Measurements from ENCODE around the gene NHLRC2.
"Not testable (repeated sequence)": the region's sequence is repeated elsewhere in the genome, so short reads cannot be mapped to it uniquely, and the experiment has no call there.

NHLRC2 gene, protein sequence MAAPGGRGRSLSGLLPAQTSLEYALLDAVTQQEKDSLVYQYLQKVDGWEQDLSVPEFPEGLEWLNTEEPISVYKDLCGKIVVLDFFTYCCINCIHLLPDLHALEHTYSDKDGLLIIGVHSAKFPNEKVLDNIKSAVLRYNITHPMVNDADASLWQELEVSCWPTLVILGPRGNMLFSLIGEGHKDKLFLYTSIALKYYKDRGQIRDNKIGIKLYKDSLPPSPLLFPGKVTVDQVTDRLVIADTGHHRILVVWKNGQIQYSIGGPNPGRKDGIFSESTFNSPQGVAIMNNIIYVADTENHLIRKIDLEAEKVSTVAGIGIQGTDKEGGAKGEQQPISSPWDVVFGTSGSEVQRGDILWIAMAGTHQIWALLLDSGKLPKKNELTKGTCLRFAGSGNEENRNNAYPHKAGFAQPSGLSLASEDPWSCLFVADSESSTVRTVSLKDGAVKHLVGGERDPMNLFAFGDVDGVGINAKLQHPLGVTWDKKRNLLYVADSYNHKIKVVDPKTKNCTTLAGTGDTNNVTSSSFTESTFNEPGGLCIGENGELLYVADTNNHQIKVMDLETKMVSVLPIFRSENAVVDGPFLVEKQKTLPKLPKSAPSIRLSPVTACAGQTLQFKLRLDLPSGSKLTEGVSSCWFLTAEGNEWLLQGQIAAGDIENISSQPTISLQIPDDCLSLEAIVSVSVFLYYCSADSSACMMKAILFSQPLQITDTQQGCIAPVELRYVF

DNA sequence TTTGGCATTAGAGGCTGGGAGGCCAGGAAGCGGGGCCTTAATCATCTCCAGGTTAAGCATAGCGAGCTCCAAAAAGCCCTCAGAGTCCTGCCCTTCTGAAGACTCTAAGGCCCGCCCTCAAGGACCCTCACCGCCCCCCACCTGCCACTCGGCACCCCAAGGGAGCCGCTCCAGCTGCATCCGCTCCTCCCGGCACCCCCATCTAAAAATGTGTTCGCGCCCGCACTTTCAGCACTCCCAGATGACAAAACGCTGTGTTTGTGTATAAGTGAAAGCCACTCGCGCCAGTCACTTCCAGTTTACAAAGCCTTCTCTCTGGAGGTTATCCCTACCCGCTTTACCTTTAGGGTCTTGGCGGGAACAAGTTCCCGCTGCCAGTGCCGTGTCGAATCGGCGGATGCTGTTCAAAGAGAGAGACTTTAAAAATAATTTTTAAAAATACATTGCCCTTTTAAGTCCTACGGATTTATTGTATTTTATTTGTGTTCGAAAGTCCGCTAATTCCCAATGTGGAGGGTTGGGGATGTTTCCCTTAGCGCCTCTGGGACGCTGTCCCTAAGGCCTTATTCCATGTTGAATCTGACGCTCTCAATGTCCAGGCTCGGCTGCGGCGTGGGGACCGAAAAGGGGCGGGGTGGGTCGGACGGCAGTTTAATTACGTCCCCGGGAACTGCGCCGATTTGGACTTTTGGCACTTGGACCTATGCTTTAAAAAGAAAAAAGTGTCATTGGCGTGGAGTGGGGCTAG, at the start of gene NHLRC2, which contains the start of gene DCLRE1A:
Gene NHLRC2, plus strand, starts transcription at position 649 of the 748 bp plus-strand sequence. CDS start 212 bp downstream, outside the sequence.
Gene DCLRE1A, minus strand, starts transcription at position 70 of the 748 bp plus-strand sequence. CDS start 900 bp downstream, outside the sequence.
- DNase-seq = no peak

DNA sequence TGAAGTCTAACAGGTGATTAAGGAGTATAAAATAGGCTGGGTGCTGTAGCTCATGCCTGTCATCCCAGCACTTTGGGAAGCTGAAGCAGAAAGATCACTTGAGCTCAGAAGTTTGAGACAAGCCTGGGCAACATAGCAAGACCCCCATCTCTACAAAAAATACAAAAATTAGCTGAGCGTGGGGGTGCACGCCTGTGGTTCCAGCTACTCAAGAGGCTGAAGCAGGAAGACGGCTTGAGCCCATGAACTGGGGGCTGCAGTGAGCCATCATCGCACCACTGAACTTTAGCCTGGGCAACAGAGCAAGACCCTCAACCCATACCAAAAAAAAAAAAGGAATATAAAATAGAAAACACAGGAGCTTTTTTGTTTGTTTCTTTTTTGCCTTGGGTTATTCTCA, 48.0 kb upstream of the NHLRC2 start:
- DNase-seq = no peak

GRCh38 chr10:113808168-113808567, 46.3 kb upstream of the NHLRC2 start:
- DNase-seq = no peak

DNA sequence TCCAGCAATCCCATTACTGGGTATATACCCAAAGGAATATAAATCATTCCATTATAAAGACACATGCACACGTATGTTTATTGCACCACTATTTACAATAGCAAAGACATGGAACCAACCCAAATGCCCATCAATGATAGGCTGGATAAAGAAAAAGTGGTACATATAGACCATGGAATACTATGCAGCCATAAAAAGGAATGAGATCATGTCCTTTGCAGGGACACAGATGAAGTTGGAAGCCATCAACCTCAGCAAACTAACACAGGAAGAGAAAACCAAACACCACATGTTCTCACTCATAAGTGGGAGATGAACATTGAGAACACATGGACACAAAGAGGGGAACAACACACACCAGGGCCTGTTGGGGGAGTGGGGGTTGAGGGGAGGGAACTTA, 39.8 kb upstream of the NHLRC2 start:
- DNase-seq = not testable (repeated sequence)

DNA sequence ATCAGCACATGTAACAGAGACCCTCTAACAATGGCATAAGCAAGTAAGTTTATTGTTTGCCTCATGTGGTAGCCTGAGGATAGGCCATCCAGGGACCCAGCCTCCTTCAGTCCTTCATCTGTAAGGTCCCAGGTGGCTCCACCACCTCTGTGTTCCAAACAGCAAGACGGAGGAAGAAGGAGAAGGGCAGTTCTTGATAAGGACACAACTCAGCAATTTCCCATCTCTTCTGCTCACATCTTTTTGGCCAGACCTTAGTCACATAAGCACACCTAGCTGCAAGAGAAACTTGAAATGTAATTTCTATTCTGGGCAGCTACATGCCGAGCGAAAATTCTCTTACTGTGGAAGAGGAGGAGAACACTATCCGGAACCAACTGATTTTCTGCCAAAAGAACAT, 34.5 kb upstream of the NHLRC2 start:
- no peak for DNase-seq

DNA sequence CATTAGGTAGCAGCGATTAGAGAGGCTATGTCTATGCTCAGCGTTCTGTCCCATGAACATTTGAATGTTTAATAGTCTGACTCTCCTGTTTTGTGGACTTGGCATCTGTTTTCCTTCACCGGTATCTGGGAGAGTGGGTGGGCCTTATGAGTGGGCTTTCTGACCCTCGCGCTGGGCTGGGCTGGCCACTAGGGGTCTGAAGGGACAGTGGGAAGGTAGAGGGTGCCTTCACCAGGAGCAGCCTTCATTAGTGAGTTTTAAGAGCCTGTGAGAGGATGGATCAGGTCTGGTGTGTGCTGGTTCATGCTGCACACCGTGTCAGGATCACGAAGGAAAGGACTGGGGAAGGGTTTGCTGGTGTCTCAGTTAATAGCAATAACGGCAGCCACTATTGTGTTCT, 34.0 kb upstream of the NHLRC2 start:
- no peak for DNase-seq

DNA sequence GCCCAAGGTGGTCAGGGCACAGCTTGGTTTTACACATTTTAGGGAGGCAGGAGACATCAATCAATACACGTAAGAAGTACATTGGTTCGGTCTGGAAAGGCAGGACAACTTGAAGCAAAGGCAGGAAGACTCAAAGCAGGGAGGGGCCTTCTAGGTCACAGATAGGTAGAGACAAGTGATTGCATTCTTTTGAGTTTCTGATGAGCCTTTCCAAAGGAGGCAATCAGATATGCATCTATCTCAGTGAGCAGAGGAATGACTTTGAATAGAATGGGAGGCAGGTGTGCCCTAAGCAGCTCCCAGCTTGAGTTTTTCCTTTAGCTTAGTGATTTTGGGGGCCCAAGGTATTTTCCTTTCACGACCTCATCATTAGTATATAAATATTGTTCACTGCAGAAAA, 33.2 kb upstream of the NHLRC2 start:
- not testable (repeated sequence) for DNase-seq

DNA sequence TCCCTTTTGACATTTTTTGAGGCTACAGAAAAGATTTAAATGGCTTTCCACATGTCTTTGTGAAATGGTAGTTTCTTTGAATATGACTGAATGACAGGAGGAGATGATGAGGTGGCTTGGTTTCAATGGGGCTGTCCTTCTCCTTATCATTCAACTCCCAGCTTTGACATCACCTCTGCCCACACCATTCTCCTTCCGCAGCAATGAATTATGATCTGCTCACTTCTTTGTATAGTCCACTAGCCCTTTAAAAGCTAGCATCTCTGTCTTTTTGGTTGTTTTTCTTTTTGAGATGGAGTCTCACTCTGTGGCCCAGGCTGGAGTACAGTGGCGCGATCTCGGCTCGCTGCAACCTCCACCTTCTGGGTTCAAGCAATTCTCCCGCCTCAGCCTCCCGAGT, 32.3 kb upstream of the NHLRC2 start:
- no peak for DNase-seq

DNA sequence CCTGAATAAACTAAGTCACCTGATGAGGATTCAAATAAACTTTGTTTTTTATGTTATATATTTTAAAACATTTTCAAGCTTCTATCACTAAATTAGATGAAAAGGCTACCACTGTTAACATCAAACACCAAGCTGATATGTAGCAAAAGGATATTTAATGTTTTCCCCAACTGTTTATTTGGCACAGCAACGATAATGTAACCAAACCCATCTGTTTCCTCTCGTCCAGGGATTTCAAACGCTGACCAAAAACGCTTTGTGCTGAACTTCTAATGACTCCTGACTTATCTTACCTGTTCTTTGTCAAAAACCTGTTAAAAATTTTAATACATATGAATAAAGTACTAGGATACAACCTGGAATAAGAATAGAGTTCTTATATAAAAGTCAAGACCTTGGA, 31.1 kb upstream of the NHLRC2 start:
- DNase-seq = no peak

DNA sequence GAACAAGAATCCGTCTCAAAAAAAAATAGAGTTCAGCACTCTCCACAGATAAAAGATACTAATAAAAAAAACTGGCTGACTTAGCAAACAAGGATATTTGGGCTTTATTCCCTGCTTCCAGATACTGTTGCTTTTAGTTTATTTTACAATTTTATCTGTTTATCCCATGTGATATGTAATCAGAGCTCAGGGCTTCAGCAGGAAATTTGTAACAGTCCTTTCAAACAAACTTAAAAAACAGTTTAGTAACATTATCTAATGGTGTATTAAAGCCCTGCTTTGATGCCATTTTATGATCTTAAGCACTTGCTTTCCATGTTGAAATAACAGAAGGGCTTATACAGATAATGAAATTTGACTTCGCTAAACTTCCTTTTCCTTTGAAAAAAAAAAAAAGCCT, 28.7 kb upstream of the NHLRC2 start:
- DNase-seq = no peak

DNA sequence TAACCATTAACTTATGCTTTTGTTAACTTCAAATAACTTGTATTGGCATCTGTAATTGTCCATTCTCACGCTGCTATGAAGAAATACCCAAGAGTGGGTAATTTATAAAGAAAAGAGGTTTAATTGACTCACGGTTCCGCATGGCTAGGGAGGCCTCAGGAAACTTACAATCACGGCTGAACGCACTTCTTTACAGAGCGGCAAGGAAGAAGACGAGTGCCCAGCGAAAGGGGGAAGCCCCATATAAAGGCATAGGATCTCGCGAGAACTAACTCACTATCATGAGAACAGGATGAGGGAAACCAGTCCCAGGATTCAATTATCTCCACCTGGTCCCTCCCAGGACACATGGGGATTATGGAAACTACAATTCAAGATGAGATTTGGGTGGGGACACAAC, 25.9 kb upstream of the NHLRC2 start:
- DNase-seq = not testable (repeated sequence)

GRCh38 chr10:113842171-113842570, 12.3 kb upstream of the NHLRC2 start:
- no peak for DNase-seq

- DNase-seq = no peak
Observed at GRCh38 chr10:113843972-113844485, 10.4 kb upstream of the NHLRC2 start.

- DNase-seq = no peak
Observed at GRCh38 chr10:113846036-113846435, 8.4 kb upstream of the NHLRC2 start.

GRCh38 chr10:113849140-113849803, 5.2 kb upstream of the NHLRC2 start:
- DNase-seq = no peak

DNA sequence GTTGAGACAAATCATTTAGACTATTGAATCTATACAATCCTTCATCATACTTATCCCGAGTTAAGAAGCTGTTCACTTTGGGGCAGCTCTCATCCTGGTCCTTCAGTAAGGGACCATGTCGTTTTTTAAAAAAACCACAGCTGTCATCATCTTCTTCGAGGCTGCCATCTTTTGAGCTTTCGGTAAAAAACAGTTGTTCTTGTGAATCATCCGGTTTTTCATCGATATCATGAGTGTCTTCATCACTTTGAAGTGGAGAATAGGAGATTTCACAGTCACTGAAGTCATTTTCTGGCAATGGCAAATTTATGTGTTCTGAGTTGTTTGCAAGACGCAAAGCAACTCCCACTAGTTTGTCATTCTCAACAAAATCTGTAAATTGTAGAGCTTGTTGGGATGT, 4.5 kb upstream of the NHLRC2 start:
- DNase-seq = no peak

DNA sequence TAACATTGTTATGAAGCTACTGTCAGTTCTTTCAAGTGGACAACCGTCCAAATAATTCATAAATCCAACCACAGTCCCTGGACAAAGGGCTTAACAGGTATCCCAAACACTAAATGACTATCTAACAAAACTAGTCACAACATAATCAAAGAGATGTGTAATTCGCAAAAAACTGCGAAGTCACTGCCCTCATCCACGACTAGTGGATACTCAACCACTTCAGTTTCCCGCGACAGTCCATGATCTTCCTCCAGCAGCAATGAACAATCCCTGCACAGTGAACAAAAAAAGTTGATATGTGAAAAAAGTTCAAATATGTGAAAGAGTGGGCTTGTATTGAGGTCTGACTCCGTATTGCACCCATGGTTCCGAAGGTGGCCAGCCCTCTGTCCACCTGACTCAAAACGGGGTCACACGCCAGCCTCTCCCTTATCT, 866 bp upstream of the NHLRC2 start:
- no peak for DNase-seq

DNA sequence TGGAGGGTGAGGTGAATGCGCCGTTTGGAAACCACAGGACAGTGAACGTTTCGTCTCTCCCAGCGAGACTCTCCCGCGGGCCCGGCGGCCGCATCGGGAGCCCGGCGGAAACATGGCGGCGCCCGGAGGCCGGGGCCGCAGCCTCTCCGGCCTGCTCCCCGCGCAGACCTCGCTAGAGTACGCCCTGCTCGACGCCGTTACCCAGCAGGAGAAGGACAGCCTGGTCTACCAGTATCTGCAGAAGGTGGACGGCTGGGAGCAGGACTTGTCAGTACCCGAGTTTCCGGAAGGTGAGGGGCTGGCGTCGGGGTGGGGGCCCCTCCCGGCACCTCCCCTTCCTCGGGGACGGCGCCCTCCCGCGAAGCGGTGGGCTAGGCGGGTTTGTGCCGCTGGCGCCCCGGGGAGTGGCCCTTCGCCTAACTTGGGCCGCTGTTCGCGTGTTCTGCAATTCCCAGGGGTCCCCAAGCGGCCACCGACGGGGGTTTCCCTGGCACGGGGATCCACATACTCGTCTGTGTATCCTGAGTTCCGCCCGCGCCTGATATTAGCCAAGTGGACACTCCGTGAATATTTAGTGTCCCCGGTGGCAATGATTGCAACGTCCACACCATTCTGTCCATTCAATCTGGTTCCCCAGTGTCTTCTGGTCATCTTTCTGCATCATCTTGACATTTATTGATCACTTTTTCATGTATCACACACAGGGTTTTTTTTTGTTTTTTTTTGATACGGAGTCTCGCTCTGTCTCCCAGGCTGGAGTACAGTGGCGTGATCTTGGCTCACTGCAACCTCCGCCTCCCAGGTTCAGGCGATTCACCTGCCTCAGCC, 514 bp downstream of the NHLRC2 start:
- no peak for DNase-seq

- DNase-seq = no peak
Observed at GRCh38 chr10:113856563-113856962, 2.1 kb downstream of the NHLRC2 start.

GRCh38 chr10:113857210-113857609, 2.7 kb downstream of the NHLRC2 start:
- no peak for DNase-seq

DNA sequence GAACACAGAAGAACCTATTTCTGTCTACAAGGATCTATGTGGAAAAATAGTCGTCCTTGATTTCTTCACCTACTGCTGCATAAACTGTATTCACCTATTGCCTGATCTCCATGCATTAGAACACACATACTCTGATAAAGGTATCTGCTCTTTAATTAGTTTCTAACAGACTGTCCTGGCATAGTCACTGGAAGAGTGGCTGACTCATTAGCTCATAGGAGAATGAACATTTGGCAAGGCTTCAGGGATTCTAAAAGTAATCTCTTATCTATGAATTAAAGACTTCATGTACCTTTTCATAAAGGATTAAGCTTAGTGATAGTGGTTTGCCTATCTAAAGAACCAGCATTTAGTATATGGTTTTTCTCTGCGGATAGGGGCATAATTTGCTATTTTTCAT, 4.1 kb downstream of the NHLRC2 start:
- no peak for DNase-seq

- DNase-seq = no peak
Observed at GRCh38 chr10:113859261-113859660, 4.8 kb downstream of the NHLRC2 start.
